ENCODE data around the gene PRKACA.

The PRKACA gene

GRCh38 chr19:14080887-14081796 lies 36.4 kb downstream of the PRKACA start:
- peak; percentile 100 for DNase-seq (ENCODE audit: low read depth)
- H3K4me3 ChIP-seq (ENCODE audit: low read depth, low read length): peak overlapping the region; percentile 73
- TF ChIP-seq CTCF (conservative IDR thresholded peaks at IDR 0.05; ENCODE audit: low read depth, low read length): no peak

- no peak overlapping the region for H3K4me3 ChIP-seq (ENCODE audit: low read depth, low read length)
- DNase-seq (ENCODE audit: low read depth): no peak
- TF ChIP-seq CTCF (conservative IDR thresholded peaks at IDR 0.05; ENCODE audit: low read depth, low read length): no peak
Observed at GRCh38 chr19:14078411-14078810, 39.2 kb downstream of the PRKACA start.

- TF ChIP-seq CTCF (conservative IDR thresholded peaks at IDR 0.05; ENCODE audit: low read depth, low read length): no peak
- DNase-seq (ENCODE audit: low read depth): peak; percentile 36
- H3K4me3 ChIP-seq (ENCODE audit: low read depth, low read length): peak overlapping the region; percentile 64
Observed at GRCh38 chr19:14073925-14074838, 43.4 kb downstream of the PRKACA start.

- H3K4me3 ChIP-seq (ENCODE audit: low read depth, low read length): peak overlapping the region; percentile 64
- DNase-seq (ENCODE audit: low read depth): peak; percentile 83
- TF ChIP-seq CTCF (conservative IDR thresholded peaks at IDR 0.05; ENCODE audit: low read depth, low read length): peak; percentile 9
Observed at GRCh38 chr19:14073261-14073924, 44.2 kb downstream of the PRKACA start.

GRCh38 chr19:14072535-14073260 lies 44.9 kb downstream of the PRKACA start, which contains the start of gene MISP3:
Gene MISP3, plus strand, starts transcription at chr19:14072786. Its CDS starts 524 bp downstream, at chr19:14073310.
- peak; percentile 11 for TF ChIP-seq CTCF (conservative IDR thresholded peaks at IDR 0.05; ENCODE audit: low read depth, low read length)
- DNase-seq (ENCODE audit: low read depth): peak; percentile 25
- peak within 1 kb of the TSS; percentile 64 for H3K4me3 ChIP-seq (ENCODE audit: low read depth, low read length)
